Breast epithelium (tissue), 4 donors: Measurements from ENCODE around the gene MAS1. TPM values are rescaled to one million over a fixed set of nuclear protein-coding genes. Genes with fewer than 3 reads are reported as not detected.
A peak's percentile ranks its signal among the peaks of the same experiment; 100 is the strongest.

Source experiments
- DNase-seq, 2 donors: peaks; one replicate each; pipeline ENCODE4 v3.0.0-alpha.2; 2019; ENCODE audit warnings: low spot score in 2 of 2
- H3K27ac ChIP-seq, 2 donors: fragments of 200-600 bp; sonication (generic) in 1 of 2; one replicate each; pipeline ENCODE4 v1.5.1; 2016 to 2019; ENCODE audit warnings: mild to moderate bottlenecking in 1 of 2
- H3K27me3 ChIP-seq, 2 donors: fragments of 200-600 bp; sonication (generic) in 1 of 2; one replicate each; pipeline versions ENCODE4 v1.5.1 to v1.6.0; 2017 to 2019; ENCODE audit warnings: control low read depth in 1 of 2, mild to moderate bottlenecking in 1 of 2
- H3K36me3 ChIP-seq: fragments of 200-600 bp; one replicate; pipeline ENCODE4 v1.5.1; 2019
- H3K4me1 ChIP-seq, 2 donors: fragments of 200-600 bp; sonication (generic); one replicate each; pipeline ENCODE4 v1.5.1; 2016 to 2019; ENCODE audit warnings: control low read depth in 1 of 2
- H3K4me3 ChIP-seq, 3 donors: fragments of 200-600 bp; sonication (generic); 1 replicate in 2 of 3; 2 replicates in 1 of 3; pipeline ENCODE4 v1.5.1; 2016 to 2019; ENCODE audit warnings: mild to moderate bottlenecking in 3 of 3, moderate library complexity in 2 of 3
- H3K9me3 ChIP-seq, 2 donors: fragments of 200-600 bp; sonication (generic) in 1 of 2; one replicate each; pipeline ENCODE4 v1.5.1; 2016 to 2019; ENCODE audit warnings: control low read depth in 1 of 2
- POLR2A ChIP-seq: fragments of 450-650 bp; IDR thresholded peaks from one replicate; pipeline ENCODE4 v1.6.1; 2016; ENCODE audit warnings: antibody characterized with exemption, mild to moderate bottlenecking, moderate library complexity
- POLR2AphosphoS5 ChIP-seq, 3 donors: sonication (generic); formaldehyde crosslinking; IDR thresholded peaks; one replicate each; pipeline ENCODE4 v1.6.1; 2017; ENCODE audit warnings: antibody characterized with exemption in 3 of 3
- intact Hi-C: fragments of 100-400 bp; cut with DNase I; formaldehyde crosslinking; loops from one replicate; pipeline ENCODE4 v1.15.1; 2023; ENCODE audit warnings: low total_unique reads
- total RNA-seq, 3 donors: library from RNA; depleted of rRNA; stranded (reverse); fragments of >200 nt; gene quantifications; one replicate each; pipeline ENCODE4 v1.1.0, GENCODE V29; 2016
- TF ChIP-seq, protein P1 (sequence below), 3 donors: fragments of 450-650 bp; IDR thresholded peaks; one replicate each; pipeline ENCODE4 v1.5.1; 2016 to 2017; ENCODE audit warnings: antibody characterized with exemption in 3 of 3, mild to moderate bottlenecking in 3 of 3, moderate library complexity in 3 of 3

The MAS1 gene
- total RNA-seq, 3 donors from 2014 or later = not detected

DNA sequence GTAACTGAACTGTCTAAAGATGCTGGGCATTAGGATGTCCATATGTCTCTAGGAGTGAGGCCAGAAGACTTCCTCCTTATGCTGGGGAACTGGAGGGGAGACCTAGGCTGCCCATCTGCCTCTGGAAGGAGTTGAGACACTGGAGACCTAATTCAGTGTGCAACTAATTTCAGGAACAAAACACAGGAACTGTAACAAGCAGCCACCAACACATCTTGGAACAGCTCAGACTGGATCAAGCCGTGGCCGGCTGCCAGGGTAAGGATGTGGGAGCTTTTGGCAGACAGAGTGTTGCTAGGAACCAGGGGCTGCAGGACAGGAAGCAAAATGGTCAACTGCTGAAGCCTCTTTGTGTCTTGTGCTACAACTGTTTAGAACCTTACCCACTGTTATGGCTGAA lies 16.4 kb upstream of the MAS1 start:
- H3K4me3 ChIP-seq = no peak overlapping the region
- peaks cover 0 to 6% of the 10 kb centered on the region in 2 donors for H3K4me1 ChIP-seq
- no peaks in the 10 kb centered on the region for H3K27me3 ChIP-seq
- intact Hi-C loops = no loop called here
- peak in 1 of 2 donors; percentile 21 for DNase-seq
- TF ChIP-seq POLR2AphosphoS5 (IDR thresholded peaks at IDR 0.05) (no peak), POLR2A (no peak)
- TF ChIP-seq, protein P1, sequence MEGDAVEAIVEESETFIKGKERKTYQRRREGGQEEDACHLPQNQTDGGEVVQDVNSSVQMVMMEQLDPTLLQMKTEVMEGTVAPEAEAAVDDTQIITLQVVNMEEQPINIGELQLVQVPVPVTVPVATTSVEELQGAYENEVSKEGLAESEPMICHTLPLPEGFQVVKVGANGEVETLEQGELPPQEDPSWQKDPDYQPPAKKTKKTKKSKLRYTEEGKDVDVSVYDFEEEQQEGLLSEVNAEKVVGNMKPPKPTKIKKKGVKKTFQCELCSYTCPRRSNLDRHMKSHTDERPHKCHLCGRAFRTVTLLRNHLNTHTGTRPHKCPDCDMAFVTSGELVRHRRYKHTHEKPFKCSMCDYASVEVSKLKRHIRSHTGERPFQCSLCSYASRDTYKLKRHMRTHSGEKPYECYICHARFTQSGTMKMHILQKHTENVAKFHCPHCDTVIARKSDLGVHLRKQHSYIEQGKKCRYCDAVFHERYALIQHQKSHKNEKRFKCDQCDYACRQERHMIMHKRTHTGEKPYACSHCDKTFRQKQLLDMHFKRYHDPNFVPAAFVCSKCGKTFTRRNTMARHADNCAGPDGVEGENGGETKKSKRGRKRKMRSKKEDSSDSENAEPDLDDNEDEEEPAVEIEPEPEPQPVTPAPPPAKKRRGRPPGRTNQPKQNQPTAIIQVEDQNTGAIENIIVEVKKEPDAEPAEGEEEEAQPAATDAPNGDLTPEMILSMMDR (IDR thresholded peaks at IDR 0.05) = no peak
- H3K9me3 ChIP-seq = no peaks in the 10 kb centered on the region
- no peak overlapping the region for H3K27ac ChIP-seq
- no peaks in the 10 kb centered on the region for H3K36me3 ChIP-seq

DNA sequence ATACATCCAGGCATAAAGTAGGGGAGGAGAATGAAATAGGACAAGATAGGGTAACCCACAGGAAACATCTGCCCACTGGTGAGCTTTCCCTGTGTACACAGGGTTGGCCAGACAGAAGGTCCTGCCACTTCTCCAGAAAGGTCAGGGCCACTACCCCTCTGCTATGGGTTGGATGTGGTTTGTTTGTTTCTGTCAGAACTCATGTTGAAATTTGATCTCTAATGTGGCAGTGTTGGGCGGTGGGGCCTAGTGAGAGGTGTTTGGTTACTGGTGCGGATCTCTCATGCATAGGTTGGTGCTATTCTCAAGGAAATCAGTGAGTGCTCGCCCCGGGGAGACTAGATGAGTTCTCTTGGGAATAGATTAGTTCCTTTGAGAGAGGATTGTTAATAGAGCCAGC lies 15.6 kb upstream of the MAS1 start:
- H3K27me3 ChIP-seq = no peaks in the 10 kb centered on the region
- H3K9me3 ChIP-seq = no peaks in the 10 kb centered on the region
- peaks cover 0 to 6% of the 10 kb centered on the region in 2 donors for H3K4me1 ChIP-seq
- no peak overlapping the region for H3K4me3 ChIP-seq
- H3K36me3 ChIP-seq = no peaks in the 10 kb centered on the region
- TF ChIP-seq POLR2AphosphoS5 (IDR thresholded peaks at IDR 0.05) (no peak), POLR2A (no peak)
- TF ChIP-seq, protein P1 (IDR thresholded peaks at IDR 0.05) = no peak
- intact Hi-C loops = no loop called here
- no peak overlapping the region for H3K27ac ChIP-seq
- no peak for DNase-seq

DNA sequence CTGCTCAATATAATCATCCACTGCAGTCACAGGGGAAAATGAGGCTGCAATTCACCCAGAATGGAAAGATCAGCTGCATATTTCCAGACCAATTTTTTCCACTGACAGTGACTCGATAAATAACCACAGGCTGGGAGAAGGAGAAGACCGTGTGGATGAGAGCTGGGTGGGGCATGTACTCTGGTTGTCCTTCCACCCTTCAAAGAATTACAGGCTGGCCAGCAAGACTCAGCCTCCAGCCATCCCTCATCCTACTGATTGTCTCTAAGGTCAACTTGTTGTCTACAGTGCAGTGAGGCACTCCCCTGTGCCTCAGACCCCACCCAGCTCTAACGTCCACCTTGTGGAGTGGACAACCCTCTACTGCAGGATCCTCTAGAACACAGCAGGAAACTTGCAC lies 14.5 kb upstream of the MAS1 start:
- Histone ChIP-seq H3K4me3 (no peak overlapping the region), H3K36me3 (no peaks in the 10 kb centered on the region), H3K4me1 (peaks cover 0 to 6% of the 10 kb centered on the region in 2 donors), H3K27me3 (no peaks in the 10 kb centered on the region), H3K27ac (no peak overlapping the region), H3K9me3 (no peaks in the 10 kb centered on the region)
- TF ChIP-seq POLR2AphosphoS5 (IDR thresholded peaks at IDR 0.05) (no peak), POLR2A (no peak)
- TF ChIP-seq, protein P1 (IDR thresholded peaks at IDR 0.05) = no peak
- DNase-seq = no peak
- intact Hi-C loops = no loop called here

DNA sequence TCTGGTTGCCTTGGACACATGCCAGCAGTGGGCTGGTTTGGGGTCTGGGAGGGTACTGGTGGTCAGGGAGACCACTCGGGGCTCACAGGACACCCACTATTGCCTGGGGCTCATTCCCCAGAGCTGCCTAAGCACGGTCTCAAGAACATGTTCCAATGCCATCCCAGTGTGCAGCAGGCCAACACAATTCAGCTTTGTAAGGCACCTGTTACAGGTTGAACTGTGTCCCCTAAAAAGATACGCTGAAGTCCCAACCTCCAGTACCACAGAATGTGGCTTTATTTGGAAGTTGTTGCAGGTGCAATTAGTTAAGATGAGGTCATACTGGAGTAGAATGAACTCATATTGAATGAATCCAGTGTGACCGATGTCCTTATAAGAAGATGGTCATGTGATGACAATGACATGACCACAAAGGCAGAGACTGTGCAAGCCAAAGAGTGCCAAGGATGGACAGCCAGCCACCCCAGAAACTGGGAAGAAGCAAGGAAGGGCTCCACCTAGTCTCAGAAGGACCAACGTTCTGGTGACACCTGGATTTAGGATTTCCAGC lies 13.5 kb upstream of the MAS1 start:
- no peaks in the 10 kb centered on the region for H3K36me3 ChIP-seq
- no peak for TF ChIP-seq POLR2A
- no peak for TF ChIP-seq POLR2AphosphoS5 (IDR thresholded peaks at IDR 0.05)
- no peaks in the 10 kb centered on the region for H3K27me3 ChIP-seq
- H3K27ac ChIP-seq = no peak overlapping the region
- H3K9me3 ChIP-seq = no peaks in the 10 kb centered on the region
- intact Hi-C loops = no loop called here
- H3K4me3 ChIP-seq = no peak overlapping the region
- peaks cover 0 to 6% of the 10 kb centered on the region in 2 donors for H3K4me1 ChIP-seq
- DNase-seq = no peak

DNA sequence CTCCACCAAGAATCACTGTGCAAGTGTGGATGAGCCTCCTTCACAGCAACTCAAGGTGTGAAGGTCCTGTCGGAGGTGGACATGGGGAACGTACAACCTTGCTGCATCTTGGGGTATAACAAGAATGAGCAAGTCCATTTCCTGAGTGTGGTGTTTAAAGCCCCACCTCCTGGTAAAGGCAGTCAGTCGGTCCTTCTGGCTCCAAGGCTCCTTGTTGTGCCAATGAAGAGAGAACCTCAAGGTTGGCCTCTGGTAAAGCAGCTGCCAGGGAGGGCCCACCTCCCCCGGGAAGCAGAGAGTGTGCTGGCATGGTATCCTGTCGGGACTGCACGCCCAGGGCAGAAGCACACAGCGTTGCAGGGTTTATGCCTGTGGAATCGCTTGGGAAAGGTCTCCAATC lies 12.4 kb upstream of the MAS1 start:
- Histone ChIP-seq H3K9me3 (no peaks in the 10 kb centered on the region), H3K36me3 (no peaks in the 10 kb centered on the region), H3K27me3 (no peaks in the 10 kb centered on the region), H3K27ac (no peak overlapping the region), H3K4me3 (no peak overlapping the region), H3K4me1 (peaks cover 0 to 6% of the 10 kb centered on the region in 2 donors)
- no peak for DNase-seq
- intact Hi-C loops = no loop called here
- TF ChIP-seq POLR2AphosphoS5 (IDR thresholded peaks at IDR 0.05) (no peak), POLR2A (no peak)
- TF ChIP-seq, protein P1 (IDR thresholded peaks at IDR 0.05) = no peak

DNA sequence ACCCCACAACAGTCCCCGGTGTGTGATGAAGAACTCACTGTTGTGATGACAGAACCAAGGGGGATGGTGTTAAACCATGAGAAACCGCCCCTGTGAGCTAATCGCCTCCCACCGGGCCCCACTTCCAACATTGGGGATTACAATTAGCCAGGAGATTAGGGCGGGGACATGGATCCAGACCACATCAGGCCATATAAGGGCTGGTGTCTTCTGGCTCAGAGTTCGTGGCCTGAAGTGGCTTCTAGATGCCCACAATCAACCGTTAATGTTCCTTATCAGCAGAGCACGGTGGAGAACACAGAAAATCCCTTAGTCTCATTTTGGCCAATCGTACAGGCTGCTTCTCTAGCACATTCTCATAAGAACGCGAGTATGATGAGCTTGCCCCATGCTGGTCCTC lies 10.9 kb upstream of the MAS1 start:
- Histone ChIP-seq H3K4me1 (no peaks in the 10 kb centered on the region), H3K9me3 (no peaks in the 10 kb centered on the region), H3K27ac (no peak overlapping the region), H3K27me3 (no peaks in the 10 kb centered on the region), H3K4me3 (no peak overlapping the region), H3K36me3 (no peaks in the 10 kb centered on the region)
- TF ChIP-seq POLR2AphosphoS5 (IDR thresholded peaks at IDR 0.05) = no peak
- no peak for TF ChIP-seq POLR2A
- intact Hi-C loops = no loop called here
- no peak for DNase-seq
